Stomach (tissue), 19 donors: ENCODE data around the gene ABL1. TPM values are rescaled to one million over a fixed set of nuclear protein-coding genes. Genes with fewer than 3 reads are reported as not detected.

Source experiments
- DNase-seq, 2 donors: peaks; one replicate each; pipeline versions ENCODE4 v3.0.0 to v3.0.0-alpha.2; 2013 to 2019
- H3K27ac ChIP-seq, 5 donors: fragments of 200-600 bp in 4 of 5; sonication (generic) in 4 of 5; one replicate each; pipeline ENCODE4 v1.5.1; 2013 to 2019; ENCODE audit warnings: mild to moderate bottlenecking in 1 of 5, moderate library complexity in 1 of 5
- H3K27me3 ChIP-seq, 3 donors: fragments of 200-600 bp; sonication (generic); one replicate each; pipeline ENCODE4 v1.5.1; 2017 to 2019; ENCODE audit warnings: mixed run types in 1 of 3
- H3K36me3 ChIP-seq, 4 donors: fragments of 200-600 bp; sonication (generic); 1 replicate in 3 of 4; 2 replicates in 1 of 4; pipeline ENCODE4 v1.5.1; 2016 to 2019
- H3K4me1 ChIP-seq, 4 donors: fragments of 200-600 bp; sonication (generic); one replicate each; pipeline ENCODE4 v1.5.1; 2016 to 2019
- H3K4me3 ChIP-seq, 4 donors: fragments of 200-600 bp; sonication (generic) in 3 of 4; one replicate each; pipeline ENCODE4 v1.5.1; 2016 to 2019; ENCODE audit warnings: mild to moderate bottlenecking in 1 of 4
- H3K9me3 ChIP-seq, 4 donors: fragments of 200-600 bp; sonication (generic); one replicate each; pipeline ENCODE4 v1.5.1; 2016 to 2019
- CTCF ChIP-seq, 7 experiments: fragments of 450-650 bp in 4 of 7; fragments of 200-600 bp in 3 of 7; sonication (generic) in 3 of 7; IDR thresholded peaks; one replicate each; pipeline ENCODE4 v1.5.1; 2016 to 2019; ENCODE audit warnings: antibody characterized with exemption in 7 of 7, control low read depth in 2 of 7, mild to moderate bottlenecking in 1 of 7
- EP300 ChIP-seq: sonication (generic); formaldehyde crosslinking; IDR thresholded peaks from one replicate; pipeline ENCODE4 v1.6.1; 2017; ENCODE audit warnings: antibody characterized with exemption
- POLR2A ChIP-seq, 4 donors: fragments of 450-650 bp; IDR thresholded peaks; one replicate each; pipeline ENCODE4 v1.6.1; 2016; ENCODE audit warnings: antibody characterized with exemption in 4 of 4, control low read depth in 2 of 4, mild to moderate bottlenecking in 1 of 4, moderate library complexity in 1 of 4
- POLR2AphosphoS5 ChIP-seq, 3 donors: sonication (generic); formaldehyde crosslinking; IDR thresholded peaks; one replicate each; pipeline ENCODE4 v1.6.1; 2016; ENCODE audit warnings: antibody characterized with exemption in 3 of 3
- WGBS, 5 donors: extraction: QIAGEN DNeasy Blood & Tissue Kit in 3 of 5; methylation state at CpG; one replicate each; pipeline versions ENCODE4 v1.1.5 to v1.1.7; 2013 to 2018; 5-methylcytosine and 5-hydroxymethylcytosine counted together
- intact Hi-C: fragments of 100-400 bp; cut with DNase I; formaldehyde crosslinking; loops from one replicate; pipeline ENCODE4 v1.15.1; 2023; ENCODE audit warnings: low total_unique reads
- long read RNA-seq, 10 donors: transcript quantifications; one replicate each; lab custom pipeline, GENCODE V29; 2026
- polyA plus RNA-seq, 3 donors: library from polyadenylated mRNA; stranded (reverse); fragments of 200-250 nt; gene quantifications; one replicate each; pipeline ENCODE4 v1.2.3, GENCODE V29; 2013
- total RNA-seq, 5 donors: library from RNA; depleted of rRNA; stranded (reverse); fragments of >200 nt; gene quantifications; one replicate each; pipeline versions ENCODE4 v1.1.0 to v1.2.3, GENCODE V29; 2014 to 2016
- donor health status: healthy with polysubstance abuse.
- donor health status: Bipolar disorder and iron deficiency.
- donor health status: healthy.

Gene ABL1
- 10 to 100 TPM; 36.2 to 95.9 (median 61.4) TPM for total RNA-seq
- 10 to 100 TPM; 19.0 to 34.2 (median 31.0) TPM for polyA plus RNA-seq
- long read RNA-seq, donor 1, full-length matches to known transcripts = 6 of 13 reads
- long read RNA-seq, donor 1, partial matches to known transcripts = 7 of 13 reads
- long read RNA-seq, donor 1, other reads (novel, unspliced or antisense) = 0 of 13 reads
- long read RNA-seq, donor 2, full-length matches to known transcripts = 10 of 10 reads
- long read RNA-seq, donor 2, partial matches to known transcripts = 0 of 10 reads
- long read RNA-seq, donor 2, other reads (novel, unspliced or antisense) = 0 of 10 reads
- long read RNA-seq, donor 3, full-length matches to known transcripts = 4 of 4 reads
- long read RNA-seq, donor 3, partial matches to known transcripts = 0 of 4 reads
- long read RNA-seq, donor 3, other reads (novel, unspliced or antisense) = 0 of 4 reads
- long read RNA-seq, donor 4, full-length matches to known transcripts = 1 of 1 reads
- long read RNA-seq, donor 4, partial matches to known transcripts = 0 of 1 reads
- long read RNA-seq, donor 4, other reads (novel, unspliced or antisense) = 0 of 1 reads
- long read RNA-seq, donor 5, full-length matches to known transcripts = 8 of 21 reads
- long read RNA-seq, donor 5, partial matches to known transcripts = 13 of 21 reads
- long read RNA-seq, donor 5, other reads (novel, unspliced or antisense) = 0 of 21 reads
- long read RNA-seq, donor 6, full-length matches to known transcripts = 16 of 30 reads
- long read RNA-seq, donor 6, partial matches to known transcripts = 14 of 30 reads
- long read RNA-seq, donor 6, other reads (novel, unspliced or antisense) = 0 of 30 reads
- long read RNA-seq, donor 7, full-length matches to known transcripts = 14 of 24 reads
- long read RNA-seq, donor 7, partial matches to known transcripts = 10 of 24 reads
- long read RNA-seq, donor 7, other reads (novel, unspliced or antisense) = 0 of 24 reads
- long read RNA-seq, donor 8, full-length matches to known transcripts = 5 of 17 reads
- long read RNA-seq, donor 8, partial matches to known transcripts = 12 of 17 reads
- long read RNA-seq, donor 8, other reads (novel, unspliced or antisense) = 0 of 17 reads
- long read RNA-seq, donor 9, full-length matches to known transcripts = 2 of 2 reads
- long read RNA-seq, donor 9, partial matches to known transcripts = 0 of 2 reads
- long read RNA-seq, donor 9, other reads (novel, unspliced or antisense) = 0 of 2 reads
- long read RNA-seq, donor 10, full-length matches to known transcripts = 2 of 2 reads
- long read RNA-seq, donor 10, partial matches to known transcripts = 0 of 2 reads
- long read RNA-seq, donor 10, other reads (novel, unspliced or antisense) = 0 of 2 reads

- Histone ChIP-seq H3K4me3 (peak within 1 kb of the TSS; percentile 60 to 72 (median 68)), H3K36me3 (no peaks in the 10 kb centered on the region), H3K27me3 (no peaks in the 10 kb centered on the region), H3K4me1 (peaks cover 36 to 70% (median 50%) of the 10 kb centered on the region in 4 donors), H3K27ac (peak within 1 kb of the TSS; percentile 89 to 98 (median 96)), H3K9me3 (no peaks in the 10 kb centered on the region)
- TF ChIP-seq CTCF (IDR thresholded peaks at IDR 0.05) (no peak), POLR2AphosphoS5 (IDR thresholded peaks at IDR 0.05) (peak; percentile 15 to 78 (median 45)), EP300 (no peak), POLR2A (IDR thresholded peaks at IDR 0.05) (no peak)
- WGBS, 5 donors = 1 to 2% (median 1%) methylated on average over 39 to 78 of the region's 78 CpGs
- intact Hi-C loops = loop anchor here (10.0 kb wide), 1 partner anchor 120 kb away; no protein-coding TSS in a partner anchor
- DNase-seq = peak; percentile 77 to 91
Measured at GRCh38 chr9:130834371-130835336, at the start of gene ABL1. Gene ABL1, plus strand, starts transcription at chr9:130835254. Its CDS starts 193 bp downstream, at chr9:130835447.

- Histone ChIP-seq H3K27me3 (no peaks in the 10 kb centered on the region), H3K9me3 (peaks cover 0 to 12% (median 7%) of the 10 kb centered on the region in 4 donors), H3K4me3 (no peak overlapping the region), H3K4me1 (peaks cover 16 to 56% (median 35%) of the 10 kb centered on the region in 4 donors), H3K27ac (peak overlapping the region in 4 of 5 donors; percentile 40 to 55 (median 52)), H3K36me3 (no peaks in the 10 kb centered on the region)
- no peak for DNase-seq
- WGBS, 5 donors = 37 to 61% (median 49%) methylated on average over 6 of the region's 6 CpGs
- TF ChIP-seq POLR2A (IDR thresholded peaks at IDR 0.05) = no peak
- TF ChIP-seq CTCF (IDR thresholded peaks at IDR 0.05) = no peak
- TF ChIP-seq EP300 = no peak
- no peak for TF ChIP-seq POLR2AphosphoS5 (IDR thresholded peaks at IDR 0.05)
- intact Hi-C loops = no loop called here
Measured at GRCh38 chr9:130785940-130786508, 49.0 kb upstream of the ABL1 start.

DNA sequence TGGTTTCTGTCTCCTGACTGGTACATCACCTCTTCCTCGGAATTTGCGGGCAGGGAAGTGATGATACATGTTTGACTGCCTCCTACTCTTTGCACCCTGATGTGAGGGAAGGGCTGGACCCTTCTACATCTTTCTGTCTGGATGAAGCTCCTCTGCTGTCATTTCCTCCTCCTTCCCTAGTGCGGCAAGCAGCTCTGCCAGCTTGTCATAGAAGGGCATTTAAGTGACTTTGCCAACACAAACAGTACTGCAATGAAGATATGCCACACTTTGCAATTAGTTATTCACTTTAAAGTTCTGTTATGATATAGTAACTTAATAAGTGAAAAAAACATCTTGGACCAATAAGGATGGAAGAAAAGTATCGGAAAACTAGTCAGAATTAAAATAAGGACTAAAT lies 48.5 kb upstream of the ABL1 start:
- no peaks in the 10 kb centered on the region for H3K36me3 ChIP-seq
- WGBS, 5 donors = 41 to 72% (median 60%) methylated on average over 4 of the region's 4 CpGs
- H3K4me3 ChIP-seq = no peak overlapping the region
- no peaks in the 10 kb centered on the region for H3K27me3 ChIP-seq
- TF ChIP-seq EP300 (no peak), CTCF (IDR thresholded peaks at IDR 0.05) (no peak), POLR2AphosphoS5 (IDR thresholded peaks at IDR 0.05) (no peak), POLR2A (IDR thresholded peaks at IDR 0.05) (no peak)
- intact Hi-C loops = no loop called here
- H3K4me1 ChIP-seq = peaks cover 16 to 58% (median 35%) of the 10 kb centered on the region in 4 donors
- peaks cover 0 to 12% (median 7%) of the 10 kb centered on the region in 4 donors for H3K9me3 ChIP-seq
- DNase-seq = no peak
- peak overlapping the region; percentile 40 to 66 (median 53) for H3K27ac ChIP-seq
